GM12874 (cell line): Measurements from ENCODE around the gene CDH23.

Experiments
- CTCF ChIP-seq: IDR thresholded peaks from 2 replicates; pipeline ENCODE4 v1.5.1; 2011; ENCODE audit warnings: low read depth, mild to moderate bottlenecking, control low read depth, low read length, moderate library complexity; ENCODE audit not compliant: insufficient read depth

The CDH23 gene

GRCh38 chr10:71538608-71539260 lies 142.0 kb downstream of the CDH23 start:
- no peak for TF ChIP-seq CTCF

DNA sequence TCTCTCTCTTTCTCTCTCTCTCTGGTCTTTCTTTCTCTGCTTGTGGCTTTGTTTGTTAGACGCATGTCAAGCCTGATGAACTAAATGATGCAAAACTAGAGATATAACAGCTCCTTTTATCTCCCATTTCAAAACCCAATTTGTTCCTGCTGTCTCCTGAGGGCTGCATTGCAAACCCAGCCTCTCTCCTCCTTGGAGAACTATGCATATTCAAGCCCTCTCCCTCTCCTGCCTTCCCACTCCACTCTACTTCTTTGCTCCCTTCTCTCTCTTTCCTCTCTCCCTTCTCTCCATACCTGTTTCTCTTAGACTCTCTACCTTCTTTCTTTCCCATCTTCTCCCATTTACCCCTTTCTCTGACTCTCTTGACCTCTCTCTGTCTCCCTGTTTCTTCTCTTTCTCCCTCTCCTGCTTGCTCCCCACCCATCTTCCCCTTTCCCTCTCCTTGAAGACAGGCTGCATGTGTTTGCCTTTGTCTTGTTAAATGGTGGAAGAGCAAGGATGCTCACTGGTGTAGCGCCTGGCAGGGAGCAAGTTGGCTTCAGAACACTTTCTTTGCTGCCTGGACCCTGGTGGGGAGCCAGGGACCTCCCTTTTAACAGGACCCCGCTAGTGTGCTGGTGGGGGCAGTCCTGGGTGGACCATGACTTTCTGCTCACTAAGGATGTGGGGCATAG lies 142.9 kb downstream of the CDH23 start:
- TF ChIP-seq CTCF: no peak

DNA sequence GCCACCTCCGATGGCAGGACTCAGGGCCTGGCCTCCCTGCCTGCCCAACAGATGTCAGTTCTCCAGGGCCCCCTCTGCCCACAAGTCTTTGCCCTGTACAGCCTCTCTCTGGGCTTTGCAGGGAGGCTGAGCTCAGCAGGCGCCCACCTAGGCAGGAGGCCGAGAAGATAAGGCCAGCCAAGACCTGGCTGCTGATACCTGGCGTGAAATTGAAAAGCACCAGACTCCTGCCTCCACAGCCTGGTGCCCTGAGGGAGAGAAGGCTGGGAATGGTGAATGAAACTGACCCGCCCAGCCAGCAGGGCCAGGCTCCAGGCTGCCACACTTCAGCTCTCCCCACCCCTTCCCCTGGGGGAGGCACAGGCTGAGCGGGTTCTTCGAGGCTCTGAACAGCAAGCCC lies 145.8 kb downstream of the CDH23 start:
- no peak for TF ChIP-seq CTCF

DNA sequence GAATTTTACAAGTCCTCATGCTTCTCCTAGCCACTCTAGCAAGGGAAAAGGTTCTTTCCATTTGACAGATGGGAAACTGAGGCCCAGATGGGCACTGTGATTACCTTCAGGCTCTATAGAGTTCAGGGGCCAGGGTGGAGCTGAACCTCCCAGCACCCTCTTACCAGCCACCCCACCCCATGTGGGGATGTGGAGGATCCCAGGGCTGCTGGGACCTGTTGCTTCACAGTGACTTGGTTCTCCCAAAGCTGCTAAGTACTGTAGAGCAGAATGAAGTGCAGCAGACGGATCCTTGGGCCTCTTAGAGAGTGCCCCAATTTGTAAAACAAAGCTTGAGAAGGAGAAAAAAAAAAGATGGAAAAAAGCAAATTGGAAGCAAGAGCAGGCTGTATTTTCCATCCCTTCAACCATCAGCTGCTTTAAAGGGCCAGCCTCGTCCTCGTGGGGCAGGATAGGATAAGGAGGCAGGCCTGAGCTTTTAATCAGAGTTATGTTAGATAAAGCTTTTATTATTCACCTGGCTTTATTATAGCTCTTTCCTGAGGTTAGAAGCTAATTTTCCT lies 147.0 kb downstream of the CDH23 start:
- no peak for TF ChIP-seq CTCF

DNA sequence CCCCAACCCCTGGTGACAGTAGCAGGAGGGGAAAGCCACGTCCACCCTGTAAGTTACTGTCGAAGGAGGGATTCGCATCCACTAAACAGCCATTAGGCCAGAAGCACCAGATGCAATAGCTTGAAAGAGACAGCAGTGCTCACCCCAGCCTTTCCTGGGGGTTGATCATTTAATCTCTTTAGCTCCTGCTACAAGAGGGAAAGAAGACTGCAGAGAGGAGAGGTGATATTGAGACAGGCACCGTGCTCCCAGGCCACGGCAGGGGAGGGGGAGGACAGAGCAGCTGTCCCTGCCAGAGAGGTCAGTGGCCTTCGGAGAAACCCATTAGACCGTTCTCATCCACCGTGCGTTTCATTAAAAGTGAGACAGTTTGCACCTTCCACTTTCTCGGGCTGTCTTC lies 148.3 kb downstream of the CDH23 start:
- no peak for TF ChIP-seq CTCF

DNA sequence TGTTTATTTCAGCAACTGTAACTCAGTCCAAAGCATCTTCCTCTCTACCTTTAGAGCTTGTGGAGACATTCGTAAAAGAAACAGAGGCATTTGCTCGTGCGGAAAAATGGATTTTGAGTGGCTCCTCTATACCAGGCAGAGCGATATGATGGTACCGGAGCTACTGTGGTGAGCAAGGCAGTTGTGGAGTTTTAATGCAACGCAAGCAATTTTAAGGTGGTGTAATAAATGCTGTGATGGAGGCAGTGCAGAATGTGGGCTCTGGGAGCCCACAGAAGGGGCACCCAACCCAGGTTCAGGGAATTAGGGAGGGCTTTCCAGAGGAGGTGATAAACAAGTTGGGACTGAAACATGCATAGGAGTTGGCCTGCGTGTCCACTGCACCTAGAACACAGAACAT lies 149.5 kb downstream of the CDH23 start:
- TF ChIP-seq CTCF: no peak

GRCh38 chr10:71547312-71547711 lies 150.6 kb downstream of the CDH23 start:
- TF ChIP-seq CTCF: no peak
